IMR-90 (cell line): Measurements from ENCODE around the gene KCTD2.
"Not testable (repeated sequence)": the region's sequence is repeated elsewhere in the genome, so short reads cannot be mapped to it uniquely, and the experiment has no call there.

Experiments used
- BHLHE40 ChIP-seq: fragments of 150-350 bp; IDR thresholded peaks from 2 replicates; pipeline ENCODE4 v1.6.1; 2016; ENCODE audit warnings: mild to moderate bottlenecking, low read depth, low read length
- CEBPB ChIP-seq: IDR thresholded peaks from 2 replicates; pipeline ENCODE4 v1.6.1; 2012; ENCODE audit warnings: low read depth, low read length, improper control_type of control experiment
- CHD1 ChIP-seq: IDR thresholded peaks from 2 replicates; pipeline ENCODE4 v1.6.1; 2012; ENCODE audit warnings: low read depth, low read length, improper control_type of control experiment
- FOS ChIP-seq: fragments of 150-350 bp; IDR thresholded peaks from 2 replicates; pipeline ENCODE4 v1.6.1; 2016; ENCODE audit warnings: low read depth, low read length
- MAFK ChIP-seq: IDR thresholded peaks from 2 replicates; pipeline ENCODE4 v1.6.1; 2012; ENCODE audit warnings: low read depth, low read length, improper control_type of control experiment
- POLR2A ChIP-seq: IDR thresholded peaks from 2 replicates; pipeline ENCODE4 v1.6.1; 2012; ENCODE audit warnings: mild to moderate bottlenecking, low read depth, low read length
- RAD21 ChIP-seq: IDR thresholded peaks from 2 replicates; pipeline ENCODE4 v1.6.1; 2012; ENCODE audit warnings: low read length, improper control_type of control experiment
- RCOR1 ChIP-seq: IDR thresholded peaks from 2 replicates; pipeline ENCODE4 v1.6.1; 2012; ENCODE audit warnings: mild to moderate bottlenecking, low read length, improper control_type of control experiment; ENCODE audit not compliant: insufficient replicate concordance
- RFX5 ChIP-seq: IDR thresholded peaks from 2 replicates; pipeline ENCODE4 v1.8.0; 2012; ENCODE audit warnings: low read depth, mild to moderate bottlenecking, low read length, moderate library complexity
- SMC3 ChIP-seq: fragments of 150-350 bp; IDR thresholded peaks from 2 replicates; pipeline ENCODE4 v1.6.1; 2016; ENCODE audit warnings: low read depth, mild to moderate bottlenecking, antibody characterized with exemption, low read length, moderate library complexity
- TF ChIP-seq, protein P1 (sequence below): conservative IDR thresholded peaks from 2 replicates; pipeline ENCODE4 v1.5.1; 2012; ENCODE audit warnings: mild to moderate bottlenecking, low read depth, low read length, improper control_type of control experiment
- TF ChIP-seq, protein P2 (sequence below): fragments of 150-350 bp; IDR thresholded peaks from 2 replicates; pipeline ENCODE4 v1.6.1; 2016; ENCODE audit warnings: low read depth, mild to moderate bottlenecking, low read length, moderate library complexity, borderline replicate concordance
- TF ChIP-seq, protein P3 (sequence below): fragments of 150-350 bp; IDR thresholded peaks from 2 replicates; pipeline ENCODE4 v1.6.1; 2017; ENCODE audit warnings: mild to moderate bottlenecking, antibody characterized with exemption, low read length, low read depth

DNA sequence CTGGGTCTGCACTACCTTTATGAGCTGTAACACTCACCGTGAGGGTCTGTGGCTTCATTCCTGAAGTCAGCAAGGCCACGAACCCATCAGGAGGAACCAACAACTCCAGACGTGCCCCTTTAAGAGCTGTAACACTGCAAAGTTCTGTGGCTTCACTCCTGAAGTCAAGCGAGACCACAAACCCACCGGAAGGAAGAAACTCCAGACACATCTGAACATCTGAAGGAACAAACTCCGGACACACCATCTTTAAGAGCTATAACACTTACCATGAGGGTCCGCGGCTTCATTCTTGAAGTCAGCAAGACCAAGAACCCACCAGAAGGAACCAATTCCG, 21.7 kb upstream of the KCTD2 start:
- TF ChIP-seq RFX5, FOS, CEBPB, BHLHE40, MAFK, RCOR1, POLR2A, SMC3, CHD1, RAD21: not testable (repeated sequence)
- TF ChIP-seq, protein P1, sequence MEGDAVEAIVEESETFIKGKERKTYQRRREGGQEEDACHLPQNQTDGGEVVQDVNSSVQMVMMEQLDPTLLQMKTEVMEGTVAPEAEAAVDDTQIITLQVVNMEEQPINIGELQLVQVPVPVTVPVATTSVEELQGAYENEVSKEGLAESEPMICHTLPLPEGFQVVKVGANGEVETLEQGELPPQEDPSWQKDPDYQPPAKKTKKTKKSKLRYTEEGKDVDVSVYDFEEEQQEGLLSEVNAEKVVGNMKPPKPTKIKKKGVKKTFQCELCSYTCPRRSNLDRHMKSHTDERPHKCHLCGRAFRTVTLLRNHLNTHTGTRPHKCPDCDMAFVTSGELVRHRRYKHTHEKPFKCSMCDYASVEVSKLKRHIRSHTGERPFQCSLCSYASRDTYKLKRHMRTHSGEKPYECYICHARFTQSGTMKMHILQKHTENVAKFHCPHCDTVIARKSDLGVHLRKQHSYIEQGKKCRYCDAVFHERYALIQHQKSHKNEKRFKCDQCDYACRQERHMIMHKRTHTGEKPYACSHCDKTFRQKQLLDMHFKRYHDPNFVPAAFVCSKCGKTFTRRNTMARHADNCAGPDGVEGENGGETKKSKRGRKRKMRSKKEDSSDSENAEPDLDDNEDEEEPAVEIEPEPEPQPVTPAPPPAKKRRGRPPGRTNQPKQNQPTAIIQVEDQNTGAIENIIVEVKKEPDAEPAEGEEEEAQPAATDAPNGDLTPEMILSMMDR = not testable (repeated sequence)
- TF ChIP-seq, protein P2, sequence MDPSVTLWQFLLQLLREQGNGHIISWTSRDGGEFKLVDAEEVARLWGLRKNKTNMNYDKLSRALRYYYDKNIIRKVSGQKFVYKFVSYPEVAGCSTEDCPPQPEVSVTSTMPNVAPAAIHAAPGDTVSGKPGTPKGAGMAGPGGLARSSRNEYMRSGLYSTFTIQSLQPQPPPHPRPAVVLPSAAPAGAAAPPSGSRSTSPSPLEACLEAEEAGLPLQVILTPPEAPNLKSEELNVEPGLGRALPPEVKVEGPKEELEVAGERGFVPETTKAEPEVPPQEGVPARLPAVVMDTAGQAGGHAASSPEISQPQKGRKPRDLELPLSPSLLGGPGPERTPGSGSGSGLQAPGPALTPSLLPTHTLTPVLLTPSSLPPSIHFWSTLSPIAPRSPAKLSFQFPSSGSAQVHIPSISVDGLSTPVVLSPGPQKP = not testable (repeated sequence)
- TF ChIP-seq, protein P3, sequence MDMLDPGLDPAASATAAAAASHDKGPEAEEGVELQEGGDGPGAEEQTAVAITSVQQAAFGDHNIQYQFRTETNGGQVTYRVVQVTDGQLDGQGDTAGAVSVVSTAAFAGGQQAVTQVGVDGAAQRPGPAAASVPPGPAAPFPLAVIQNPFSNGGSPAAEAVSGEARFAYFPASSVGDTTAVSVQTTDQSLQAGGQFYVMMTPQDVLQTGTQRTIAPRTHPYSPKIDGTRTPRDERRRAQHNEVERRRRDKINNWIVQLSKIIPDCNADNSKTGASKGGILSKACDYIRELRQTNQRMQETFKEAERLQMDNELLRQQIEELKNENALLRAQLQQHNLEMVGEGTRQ = not testable (repeated sequence)
